Skeletal muscle tissue (tissue), 4 donors: ENCODE measurements around the gene SULT1A1. TPM values are rescaled to one million over a fixed set of nuclear protein-coding genes. Genes with fewer than 3 reads are reported as not detected.
"Not testable (repeated sequence)": the region's sequence is repeated elsewhere in the genome, so short reads cannot be mapped to it uniquely, and the experiment has no call there.

Source experiments
- H3K27ac ChIP-seq: one replicate; pipeline ENCODE4 v1.7.0; 2013; ENCODE audit warnings: mild to moderate bottlenecking, low read depth, low read length, inconsistent platforms
- H3K27me3 ChIP-seq, 3 donors: one replicate each; pipeline ENCODE4 v1.7.0; 2013; ENCODE audit warnings: low read length in 3 of 3; ENCODE audit not compliant: control insufficient read depth in 3 of 3, insufficient read depth in 3 of 3
- H3K36me3 ChIP-seq, 3 donors: one replicate each; pipeline ENCODE4 v1.7.0; 2013; ENCODE audit warnings: low read length in 3 of 3; ENCODE audit not compliant: control insufficient read depth in 3 of 3, insufficient read depth in 3 of 3
- H3K4me1 ChIP-seq, 3 donors: one replicate each; pipeline ENCODE4 v1.7.0; 2013; ENCODE audit warnings: low read length in 3 of 3, mild to moderate bottlenecking in 3 of 3; ENCODE audit not compliant: control insufficient read depth in 3 of 3, insufficient read depth in 3 of 3
- H3K4me3 ChIP-seq, 3 donors: one replicate each; pipeline ENCODE4 v1.7.0; 2013; ENCODE audit warnings: low read length in 3 of 3
- H3K9ac ChIP-seq, 3 donors: one replicate each; pipeline ENCODE4 v1.7.0; 2013; ENCODE audit warnings: low read length in 3 of 3, mild to moderate bottlenecking in 3 of 3, moderate library complexity in 2 of 3, low read depth in 1 of 3
- H3K9me3 ChIP-seq, 3 donors: one replicate each; pipeline ENCODE4 v1.7.0; 2013; ENCODE audit warnings: low read length in 3 of 3; ENCODE audit not compliant: control insufficient read depth in 3 of 3
- total RNA-seq: library from RNA; depleted of rRNA; stranded (reverse); fragments of >200 nt; gene quantifications from one replicate; pipeline ENCODE4 v1.2.3, GENCODE V29; 2014
- donor health status: Osteomylitis.

Gene SULT1A1
- total RNA-seq, 1 donor from 2014 or later, result 2.6 TPM

- no peak overlapping the region for H3K9ac ChIP-seq
- H3K27ac ChIP-seq, result no peak overlapping the region
- H3K9me3 ChIP-seq, result no peaks in the 10 kb centered on the region
- peaks cover 10 to 17% (median 16%) of the 10 kb centered on the region in 3 donors for H3K4me1 ChIP-seq
- H3K27me3 ChIP-seq, result no peaks in the 10 kb centered on the region
- H3K4me3 ChIP-seq, result no peak overlapping the region
- peaks cover 0 to 6% (median 3%) of the 10 kb centered on the region in 3 donors for H3K36me3 ChIP-seq
Observed at GRCh38 chr16:28574925-28575324, 34.9 kb downstream of the SULT1A1 start.

GRCh38 chr16:28573738-28574718 lies 35.8 kb downstream of the SULT1A1 start:
- Histone ChIP-seq H3K9ac (no peak overlapping the region), H3K27ac (no peak overlapping the region), H3K4me3 (no peak overlapping the region)

GRCh38 chr16:28572696-28573510 lies 36.9 kb downstream of the SULT1A1 start:
- Histone ChIP-seq H3K36me3 (peaks cover 0 to 6% (median 5%) of the 10 kb centered on the region in 3 donors), H3K4me3 (peak overlapping the region; percentile 17 to 31 (median 29)), H3K9me3 (no peaks in the 10 kb centered on the region), H3K9ac (peak overlapping the region; percentile 32 to 70 (median 54)), H3K4me1 (peaks cover 10 to 17% (median 16%) of the 10 kb centered on the region in 3 donors), H3K27ac (peak overlapping the region; percentile 12), H3K27me3 (no peaks in the 10 kb centered on the region)

More at GRCh38 chr16:28573738-28574718, 35.8 kb downstream of the SULT1A1 start:
- H3K9me3 ChIP-seq, result no peaks in the 10 kb centered on the region
- H3K36me3 ChIP-seq, result peaks cover 0 to 6% (median 5%) of the 10 kb centered on the region in 3 donors
- H3K4me1 ChIP-seq, result peaks cover 10 to 17% (median 16%) of the 10 kb centered on the region in 3 donors
- no peaks in the 10 kb centered on the region for H3K27me3 ChIP-seq

- H3K27ac ChIP-seq, result no peak overlapping the region
- no peaks in the 10 kb centered on the region for H3K27me3 ChIP-seq
- H3K4me1 ChIP-seq, result peaks cover 10 to 17% (median 16%) of the 10 kb centered on the region in 3 donors
- H3K4me3 ChIP-seq, result no peak overlapping the region
- no peaks in the 10 kb centered on the region for H3K9me3 ChIP-seq
- no peak overlapping the region for H3K9ac ChIP-seq
- H3K36me3 ChIP-seq, result peaks cover 0 to 6% (median 4%) of the 10 kb centered on the region in 3 donors
Observed at GRCh38 chr16:28569968-28570752, 39.7 kb downstream of the SULT1A1 start.

DNA sequence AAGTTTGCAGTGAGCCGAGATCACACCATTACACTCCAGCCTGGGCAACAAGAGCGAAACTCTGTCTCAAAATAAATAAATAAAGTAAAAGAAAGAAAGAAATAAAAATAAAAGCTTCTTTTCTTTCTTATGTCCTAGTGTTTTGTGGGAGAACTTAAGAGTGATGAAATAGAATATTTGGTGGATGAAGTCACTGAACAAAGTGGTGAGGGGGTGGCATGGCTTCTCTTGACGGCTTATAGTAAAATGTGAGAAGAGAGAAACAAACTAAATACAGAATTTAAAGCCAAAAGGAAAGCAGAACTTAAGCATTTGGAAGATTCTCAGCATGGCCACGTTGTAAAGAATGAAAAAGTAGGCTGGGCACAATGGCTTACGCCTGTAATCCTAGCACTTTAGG lies 40.8 kb downstream of the SULT1A1 start:
- H3K27ac ChIP-seq, result no peak overlapping the region
- no peak overlapping the region for H3K9ac ChIP-seq
- no peaks in the 10 kb centered on the region for H3K27me3 ChIP-seq
- H3K4me1 ChIP-seq, result peaks cover 8 to 16% (median 12%) of the 10 kb centered on the region in 3 donors
- peaks cover 0 to 2% (median 2%) of the 10 kb centered on the region in 3 donors for H3K36me3 ChIP-seq
- H3K9me3 ChIP-seq, result no peaks in the 10 kb centered on the region
- no peak overlapping the region for H3K4me3 ChIP-seq

- no peak overlapping the region for H3K4me3 ChIP-seq
- H3K4me1 ChIP-seq, result peaks cover under 1 to 5% (median 4%) of the 10 kb centered on the region in 3 donors
- no peaks in the 10 kb centered on the region for H3K9me3 ChIP-seq
- H3K9ac ChIP-seq, result no peak overlapping the region
- H3K27ac ChIP-seq, result no peak overlapping the region
- H3K36me3 ChIP-seq, result peaks cover 0 to 5% (median 2%) of the 10 kb centered on the region in 3 donors
- H3K27me3 ChIP-seq, result no peaks in the 10 kb centered on the region
Observed at GRCh38 chr16:28567292-28567691, 42.6 kb downstream of the SULT1A1 start.

DNA sequence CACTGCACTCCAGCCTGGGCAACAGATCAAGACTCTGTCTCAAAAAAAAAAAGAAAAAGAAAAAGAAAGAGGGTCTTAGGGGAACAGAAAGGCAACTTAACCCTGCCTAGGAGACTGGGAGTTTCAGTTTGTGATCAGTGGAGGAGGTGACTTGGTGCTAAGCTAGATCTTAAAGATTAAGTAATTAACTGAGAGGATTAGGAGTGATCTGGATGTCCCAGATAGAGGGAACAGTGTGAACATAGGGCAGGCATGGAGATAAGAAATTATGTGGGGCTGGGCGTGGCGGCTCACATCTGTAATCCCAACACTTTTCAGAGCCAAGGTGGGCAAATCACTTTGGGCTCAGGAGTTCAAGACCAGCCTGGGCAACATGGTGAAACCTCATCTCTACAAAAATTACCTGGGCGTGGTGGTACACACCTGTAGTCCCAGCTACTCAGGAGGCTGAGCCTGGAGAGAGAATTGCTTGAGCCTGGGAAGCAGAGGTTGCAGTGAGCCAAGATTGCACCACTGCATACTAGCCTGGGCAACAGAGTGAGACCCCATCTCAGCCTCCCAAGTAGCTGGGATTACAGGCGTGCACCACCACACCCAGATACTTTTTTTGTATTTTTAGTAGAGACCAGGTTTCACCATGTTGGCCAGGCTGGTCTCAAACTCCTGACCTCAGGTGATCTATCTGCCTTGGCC lies 43.5 kb downstream of the SULT1A1 start:
- not testable (repeated sequence) for H3K9ac ChIP-seq

GRCh38 chr16:28563218-28563617 lies 46.6 kb downstream of the SULT1A1 start:
- no peak overlapping the region for H3K4me3 ChIP-seq
- H3K27me3 ChIP-seq, result no peaks in the 10 kb centered on the region
- no peak overlapping the region for H3K27ac ChIP-seq
- no peak overlapping the region for H3K9ac ChIP-seq
- no peaks in the 10 kb centered on the region for H3K9me3 ChIP-seq
- H3K36me3 ChIP-seq, result peaks cover 4 to 8% (median 5%) of the 10 kb centered on the region in 3 donors
- H3K4me1 ChIP-seq, result peaks cover 7 to 13% (median 7%) of the 10 kb centered on the region in 3 donors

More for the DNA sequence above, 43.5 kb downstream of the SULT1A1 start:
- not testable (repeated sequence) for H3K4me3 ChIP-seq, H3K36me3 ChIP-seq, H3K9me3 ChIP-seq, H3K27ac ChIP-seq, H3K27me3 ChIP-seq
- peaks cover 7 to 12% (median 7%) of the 10 kb centered on the region in 3 donors for H3K4me1 ChIP-seq

DNA sequence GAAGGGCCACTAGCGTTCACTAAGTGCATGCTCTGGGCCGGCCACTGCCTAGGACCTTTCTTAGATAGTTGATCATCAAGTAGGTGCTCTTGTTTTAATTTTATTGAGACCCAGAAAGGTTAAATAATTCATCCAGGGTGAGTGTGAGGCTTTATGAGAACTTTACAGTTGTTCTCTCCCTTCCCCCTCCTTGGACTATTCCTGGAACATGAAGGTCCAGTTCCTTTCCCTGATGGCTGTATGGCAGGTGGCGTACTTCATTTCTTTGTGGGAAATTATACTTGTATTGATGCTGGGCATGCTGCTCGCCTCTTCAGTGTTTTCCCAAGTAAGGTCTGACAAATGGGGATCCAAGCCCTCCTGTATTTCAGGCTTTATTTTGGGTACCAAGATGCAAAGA lies 47.6 kb downstream of the SULT1A1 start:
- Histone ChIP-seq H3K36me3 (peaks cover 6 to 9% (median 8%) of the 10 kb centered on the region in 3 donors), H3K4me1 (peaks cover 7 to 13% (median 7%) of the 10 kb centered on the region in 3 donors), H3K4me3 (no peak overlapping the region), H3K9me3 (no peaks in the 10 kb centered on the region), H3K27ac (no peak overlapping the region), H3K27me3 (no peaks in the 10 kb centered on the region), H3K9ac (no peak overlapping the region)
